SK-N-SH treated with all-trans-retinoic acid at 6 μM for 48 hours (cell line): ENCODE measurements around the gene ARHGAP10.

ENCODE experiments used
- TCF4 ChIP-seq: fragments of 250-450 bp; sonication (Bioruptor Pico); IDR thresholded peaks from 2 replicates; pipeline ENCODE4 v1.8.0; 2021; ENCODE audit warnings: mild to moderate bottlenecking, moderate library complexity, borderline replicate concordance
- ZC3H10 ChIP-seq: fragments of 250-450 bp; sonication (Bioruptor Pico); IDR thresholded peaks from 2 replicates; pipeline ENCODE4 v1.5.1; 2021; ENCODE audit warnings: mild to moderate bottlenecking, moderate library complexity
- ZFP3 ChIP-seq: fragments of 250-450 bp; sonication (Bioruptor Pico); IDR thresholded peaks from 2 replicates; pipeline ENCODE4 v1.5.0; 2020; ENCODE audit warnings: mild to moderate bottlenecking, moderate library complexity
- TF ChIP-seq, protein P1 (sequence below): fragments of 250-450 bp; sonication (Bioruptor Pico); IDR thresholded peaks from 2 replicates; pipeline ENCODE4 v1.8.0; 2020; ENCODE audit warnings: mild to moderate bottlenecking, moderate library complexity, borderline replicate concordance

- TF ChIP-seq ZFP3 (CRISPR knock-in tag) (no peak), TCF4 (no peak), ZC3H10 (no peak)
- TF ChIP-seq, protein P1, sequence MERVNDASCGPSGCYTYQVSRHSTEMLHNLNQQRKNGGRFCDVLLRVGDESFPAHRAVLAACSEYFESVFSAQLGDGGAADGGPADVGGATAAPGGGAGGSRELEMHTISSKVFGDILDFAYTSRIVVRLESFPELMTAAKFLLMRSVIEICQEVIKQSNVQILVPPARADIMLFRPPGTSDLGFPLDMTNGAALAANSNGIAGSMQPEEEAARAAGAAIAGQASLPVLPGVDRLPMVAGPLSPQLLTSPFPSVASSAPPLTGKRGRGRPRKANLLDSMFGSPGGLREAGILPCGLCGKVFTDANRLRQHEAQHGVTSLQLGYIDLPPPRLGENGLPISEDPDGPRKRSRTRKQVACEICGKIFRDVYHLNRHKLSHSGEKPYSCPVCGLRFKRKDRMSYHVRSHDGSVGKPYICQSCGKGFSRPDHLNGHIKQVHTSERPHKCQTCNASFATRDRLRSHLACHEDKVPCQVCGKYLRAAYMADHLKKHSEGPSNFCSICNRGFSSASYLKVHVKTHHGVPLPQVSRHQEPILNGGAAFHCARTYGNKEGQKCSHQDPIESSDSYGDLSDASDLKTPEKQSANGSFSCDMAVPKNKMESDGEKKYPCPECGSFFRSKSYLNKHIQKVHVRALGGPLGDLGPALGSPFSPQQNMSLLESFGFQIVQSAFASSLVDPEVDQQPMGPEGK (CRISPR knock-in tag), result no peak
Observed at GRCh38 chr4:148078061-148078460, 346.2 kb downstream of the ARHGAP10 start.
